K562 (cell line): ENCODE data around the gene COQ4. TPM values are rescaled to one million over a fixed set of nuclear protein-coding genes. Genes with fewer than 3 reads are reported as not detected.

ENCODE experiments used
- ATF2 ChIP-seq: sonication (generic); formaldehyde crosslinking; IDR thresholded peaks from 2 replicates; pipeline ENCODE4 v1.8.1; 2022; ENCODE audit warnings: missing genetic modification reagents
- BRCA1 ChIP-seq, 2 experiments: fragments of 450-650 bp in 1 of 2; sonication (generic) in 1 of 2; formaldehyde crosslinking in 1 of 2; IDR thresholded peaks; 2 replicates each; pipeline versions ENCODE4 v1.5.0 to v1.6.1; 2017 to 2020; ENCODE audit warnings: mild to moderate bottlenecking in 1 of 2, missing genetic modification reagents in 1 of 2
- CREB3L1 ChIP-seq: fragments of 450-650 bp; IDR thresholded peaks from 2 replicates; pipeline ENCODE4 v1.6.1; 2014; ENCODE audit warnings: low read depth, mild to moderate bottlenecking, moderate library complexity, borderline replicate concordance
- ELK1 ChIP-seq: sonication (generic); formaldehyde crosslinking; IDR thresholded peaks from 2 replicates; pipeline ENCODE4 v1.8.1; 2022; ENCODE audit warnings: missing genetic modification reagents
- HNRNPUL1 ChIP-seq: fragments of 200-400 bp; formaldehyde crosslinking; IDR thresholded peaks from 2 replicates; pipeline ENCODE4 v1.6.1; 2017; ENCODE audit warnings: low read length
- L3MBTL2 ChIP-seq: fragments of 450-650 bp; IDR thresholded peaks from 2 replicates; pipeline ENCODE4 v1.6.1; 2016; ENCODE audit warnings: mild to moderate bottlenecking, moderate library complexity
- MAX ChIP-seq: sonication (generic); formaldehyde crosslinking; IDR thresholded peaks from 2 replicates; pipeline ENCODE4 v1.9.0; 2022; ENCODE audit warnings: mild to moderate bottlenecking, missing genetic modification reagents
- MIER1 ChIP-seq: fragments of 450-650 bp; IDR thresholded peaks from 2 replicates; pipeline ENCODE4 v1.6.1; 2016; ENCODE audit warnings: antibody characterized with exemption, mild to moderate bottlenecking, low read depth
- MTA1 ChIP-seq: fragments of 450-650 bp; IDR thresholded peaks from 2 replicates; pipeline ENCODE4 v1.6.1; 2017; ENCODE audit warnings: borderline replicate concordance
- NCOA1 ChIP-seq: fragments of 450-650 bp; IDR thresholded peaks from 2 replicates; pipeline ENCODE4 v1.6.1; 2016; ENCODE audit warnings: low read depth
- NFE2 ChIP-seq: IDR thresholded peaks from 2 replicates; pipeline ENCODE4 v1.6.1; 2014; ENCODE audit warnings: antibody characterized with exemption, low read depth
- PHB ChIP-seq: fragments of 250-450 bp; sonication (Bioruptor Pico); IDR thresholded peaks from 2 replicates; pipeline ENCODE4 v1.5.0; 2021
- PML ChIP-seq: IDR thresholded peaks from 2 replicates; pipeline ENCODE4 v1.6.1; 2012; ENCODE audit warnings: low read length, inconsistent platforms
- PREB ChIP-seq: sonication (generic); formaldehyde crosslinking; IDR thresholded peaks from 2 replicates; pipeline ENCODE4 v1.8.1; 2023; ENCODE audit warnings: mild to moderate bottlenecking, missing genetic modification reagents
- RHOXF2B ChIP-seq: fragments of 250-450 bp; sonication (Bioruptor Pico); conservative IDR thresholded peaks from 2 replicates; pipeline ENCODE4 v1.5.1; 2021
- SETDB1 ChIP-seq: IDR thresholded peaks from one replicate; pipeline ENCODE4 v1.6.1; 2012; ENCODE audit warnings: low read length, control low read depth, inconsistent platforms
- TAF9B ChIP-seq: fragments of 450-650 bp; IDR thresholded peaks from 2 replicates; pipeline ENCODE4 v1.6.1; 2018; ENCODE audit warnings: mild to moderate bottlenecking; ENCODE audit not compliant: partially characterized antibody
- TCF7 ChIP-seq: sonication (generic); IDR thresholded peaks from 2 replicates; pipeline ENCODE4 v1.6.1; 2016; ENCODE audit warnings: antibody characterized with exemption, borderline replicate concordance
- U2AF2 ChIP-seq: fragments of 200-400 bp; formaldehyde crosslinking; optimal IDR thresholded peaks from 2 replicates; pipeline ENCODE3; 2017; ENCODE audit warnings: low read depth, mild to moderate bottlenecking, low read length
- ZBTB7A ChIP-seq: IDR thresholded peaks from 2 replicates; pipeline ENCODE4 v1.6.1; 2011; ENCODE audit warnings: low read depth, mild to moderate bottlenecking, low read length, moderate library complexity, borderline replicate concordance; ENCODE audit not compliant: control insufficient read depth
- ZKSCAN1 ChIP-seq: fragments of 150-350 bp; IDR thresholded peaks from 2 replicates; pipeline ENCODE4 v1.6.1; 2016; ENCODE audit warnings: low read depth, low read length
- ZNF3 ChIP-seq: fragments of 250-450 bp; sonication (Bioruptor Pico); IDR thresholded peaks from 2 replicates; pipeline ENCODE4 v1.5.0; 2021; ENCODE audit warnings: mild to moderate bottlenecking, moderate library complexity
- ZNF507 ChIP-seq: conservative IDR thresholded peaks from 2 replicates; pipeline ENCODE4 v1.6.1; 2017; ENCODE audit warnings: missing genetic modification characterization, missing compliant biosample characterization
- ZNF668 ChIP-seq: fragments of 250-450 bp; sonication (Bioruptor Pico); IDR thresholded peaks from 2 replicates; pipeline ENCODE4 v1.8.0; 2022; ENCODE audit warnings: mild to moderate bottlenecking, inconsistent platforms
- polyA plus RNA-seq, 8 experiments: library from polyadenylated mRNA; depleted of rRNA in 4 of 8; stranded (reverse) in 5 of 8; unstranded in 3 of 8; fragments of >200 nt; fragmentation: Nextera tagmentation in 2 of 8; fragmentation: Illumina TruSeq in 1 of 8; extraction: Ambion mirVana in 2 of 8; extraction: Trizol in 1 of 8; gene quantifications; 2 replicates each; pipeline versions ENCODE4 v1.2.1 to v1.2.3, GENCODE V29; 2011 to 2014; ENCODE audit warnings: inconsistent platforms in 1 of 8, missing spikeins in 1 of 8
- total RNA-seq, 7 experiments: library from RNA; depleted of rRNA in 6 of 7; stranded (reverse); fragments of >200 nt in 6 of 7; fragmentation: Illumina TruSeq in 2 of 7; extraction: Trizol in 2 of 7; gene quantifications; 2 replicates each; pipeline versions ENCODE4 v1.2.1 to v1.2.3, GENCODE V29; 2011 to 2021; ENCODE audit warnings: low replicate concordance in 1 of 7

COQ4 gene
- total and polyA plus RNA-seq, 9 of the 15 experiments (the other 6 are each of a cell fraction or from before 2014, with no cell fraction given) = 9.1 to 135 (median 67.2) TPM

- peak; percentile 72 for TF ChIP-seq MAX
- peak; percentile 13; the same call in 1 of the 2 replicates for TF ChIP-seq PHB
- TF ChIP-seq ZNF668 (CRISPR knock-in tag) = no peak
- peak; percentile 96 for TF ChIP-seq CREB3L1
- no peak; the same call in 1 of the 2 replicates for TF ChIP-seq PML
- TF ChIP-seq RHOXF2B (CRISPR knock-in tag) = peak; percentile 70; the same call in 1 of the 2 replicates
- TF ChIP-seq TCF7 = no peak
- TF ChIP-seq ATF2 = no peak
- TF ChIP-seq ZKSCAN1 = peak; percentile 69; the same call in 1 of the 2 replicates
- TF ChIP-seq U2AF2 = no peak
- TF ChIP-seq HNRNPUL1 = peak; percentile 80; the same call in 1 of the 2 replicates
- TF ChIP-seq TAF9B = no peak
- no peak for TF ChIP-seq BRCA1 (IDR thresholded peaks at IDR 0.05)
- no peak for TF ChIP-seq BRCA1 (CRISPR knock-in tag; IDR thresholded peaks at IDR 0.05)
- TF ChIP-seq L3MBTL2 = peak; percentile 90; the same call in 1 of the 2 replicates
- TF ChIP-seq NCOA1 = no peak
- TF ChIP-seq ZNF507 (tag) = no peak
- TF ChIP-seq ZNF3 = no peak
- peak; percentile 58; the same call in 1 of the 2 replicates for TF ChIP-seq MIER1
- peak; percentile 99 for TF ChIP-seq ZBTB7A
- no peak for TF ChIP-seq ELK1 (CRISPR knock-in tag)
- peak; percentile 92 for TF ChIP-seq MTA1
- no peak for TF ChIP-seq PREB (CRISPR knock-in tag)
- TF ChIP-seq SETDB1 = no peak
- TF ChIP-seq NFE2 = no peak
Measured at GRCh38 chr9:128339761-128340690, 17.4 kb downstream of the COQ4 start, which contains the start of gene SLC27A4 (continued).
